GM12874 (cell line): ENCODE results near the gene APLF.

Experiments
- TF ChIP-seq, protein P1 (sequence below): IDR thresholded peaks from 2 replicates; pipeline ENCODE4 v1.5.1; 2011; ENCODE audit warnings: low read depth, mild to moderate bottlenecking, control low read depth, low read length, moderate library complexity; ENCODE audit not compliant: insufficient read depth

Gene APLF

DNA sequence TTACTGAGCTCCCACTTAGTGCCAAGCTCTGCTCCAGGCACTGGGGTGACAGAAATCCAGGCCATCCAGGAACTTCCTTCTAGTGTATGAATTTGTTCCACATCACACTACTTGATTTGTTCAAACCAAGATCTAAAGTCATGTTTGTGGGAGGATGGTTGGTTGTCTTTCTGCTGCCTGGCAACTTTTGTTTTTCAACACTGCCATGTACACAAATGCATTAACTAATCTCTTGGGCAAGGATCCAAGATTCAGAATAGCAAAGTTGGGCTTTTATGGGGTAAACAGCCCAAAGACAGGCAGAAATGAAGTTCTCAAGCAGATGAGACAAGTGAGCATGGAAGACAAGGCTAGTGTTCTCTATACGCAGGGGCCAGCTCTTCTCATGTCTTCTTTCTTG is 122.6 kb downstream of the APLF start:
- TF ChIP-seq, protein P1, sequence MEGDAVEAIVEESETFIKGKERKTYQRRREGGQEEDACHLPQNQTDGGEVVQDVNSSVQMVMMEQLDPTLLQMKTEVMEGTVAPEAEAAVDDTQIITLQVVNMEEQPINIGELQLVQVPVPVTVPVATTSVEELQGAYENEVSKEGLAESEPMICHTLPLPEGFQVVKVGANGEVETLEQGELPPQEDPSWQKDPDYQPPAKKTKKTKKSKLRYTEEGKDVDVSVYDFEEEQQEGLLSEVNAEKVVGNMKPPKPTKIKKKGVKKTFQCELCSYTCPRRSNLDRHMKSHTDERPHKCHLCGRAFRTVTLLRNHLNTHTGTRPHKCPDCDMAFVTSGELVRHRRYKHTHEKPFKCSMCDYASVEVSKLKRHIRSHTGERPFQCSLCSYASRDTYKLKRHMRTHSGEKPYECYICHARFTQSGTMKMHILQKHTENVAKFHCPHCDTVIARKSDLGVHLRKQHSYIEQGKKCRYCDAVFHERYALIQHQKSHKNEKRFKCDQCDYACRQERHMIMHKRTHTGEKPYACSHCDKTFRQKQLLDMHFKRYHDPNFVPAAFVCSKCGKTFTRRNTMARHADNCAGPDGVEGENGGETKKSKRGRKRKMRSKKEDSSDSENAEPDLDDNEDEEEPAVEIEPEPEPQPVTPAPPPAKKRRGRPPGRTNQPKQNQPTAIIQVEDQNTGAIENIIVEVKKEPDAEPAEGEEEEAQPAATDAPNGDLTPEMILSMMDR, result no peak

DNA sequence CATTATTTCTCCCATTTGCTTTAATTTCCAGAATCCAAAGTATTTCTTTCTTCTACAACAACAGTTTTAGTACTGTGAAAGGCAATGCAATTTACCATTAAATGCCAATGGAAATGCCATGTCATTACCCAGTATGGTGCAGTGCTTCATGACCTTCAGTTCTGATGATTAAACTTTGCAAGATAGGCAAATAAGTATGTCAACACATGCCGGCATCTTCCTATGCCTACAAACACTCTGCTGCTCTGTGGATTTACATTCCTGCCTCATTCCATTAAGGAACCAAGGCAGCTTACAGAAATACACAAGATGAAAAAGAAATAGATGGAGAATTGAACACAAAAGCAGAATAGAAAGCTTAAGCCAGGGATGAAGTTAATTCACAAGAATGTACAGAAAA is 123.3 kb downstream of the APLF start:
- TF ChIP-seq, protein P1, result no peak

DNA sequence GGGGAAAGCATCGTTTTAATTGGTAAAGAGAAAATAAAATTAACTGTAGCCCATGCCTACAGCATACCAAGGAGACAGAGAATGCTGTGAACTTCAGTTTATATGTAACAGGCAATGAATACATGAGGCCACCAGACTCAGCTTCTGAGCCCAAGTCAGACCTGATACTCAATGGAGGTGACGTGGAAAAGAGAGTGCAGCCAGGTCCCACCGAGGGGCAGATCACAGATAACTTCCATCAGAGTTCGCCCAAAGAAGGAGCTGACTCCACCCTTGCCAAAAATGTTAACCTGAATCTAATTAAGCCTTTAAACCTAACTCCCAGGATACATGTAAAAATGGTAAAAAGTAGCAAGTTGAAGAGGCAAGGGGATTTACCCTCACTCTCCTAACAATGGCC is 123.8 kb downstream of the APLF start:
- TF ChIP-seq, protein P1, result no peak

DNA sequence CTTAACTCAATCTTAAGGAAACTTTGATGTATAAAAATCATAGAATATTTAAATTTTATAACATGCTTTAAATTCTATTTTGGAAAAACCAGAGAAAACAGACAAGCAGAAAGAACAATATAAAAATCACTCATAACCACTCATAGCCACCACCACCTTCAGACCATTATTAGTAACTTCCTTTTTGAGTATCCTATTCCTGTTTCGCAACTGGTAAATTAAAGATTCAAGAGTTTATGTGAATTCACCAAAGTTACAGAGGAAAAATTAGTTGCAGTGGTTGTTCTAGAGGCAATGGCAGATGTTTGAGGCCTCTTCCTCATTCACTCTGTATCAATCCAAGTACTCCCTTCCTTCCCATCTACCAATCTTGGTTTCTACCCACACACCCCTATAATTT is 126.7 kb downstream of the APLF start:
- TF ChIP-seq, protein P1, result no peak

DNA sequence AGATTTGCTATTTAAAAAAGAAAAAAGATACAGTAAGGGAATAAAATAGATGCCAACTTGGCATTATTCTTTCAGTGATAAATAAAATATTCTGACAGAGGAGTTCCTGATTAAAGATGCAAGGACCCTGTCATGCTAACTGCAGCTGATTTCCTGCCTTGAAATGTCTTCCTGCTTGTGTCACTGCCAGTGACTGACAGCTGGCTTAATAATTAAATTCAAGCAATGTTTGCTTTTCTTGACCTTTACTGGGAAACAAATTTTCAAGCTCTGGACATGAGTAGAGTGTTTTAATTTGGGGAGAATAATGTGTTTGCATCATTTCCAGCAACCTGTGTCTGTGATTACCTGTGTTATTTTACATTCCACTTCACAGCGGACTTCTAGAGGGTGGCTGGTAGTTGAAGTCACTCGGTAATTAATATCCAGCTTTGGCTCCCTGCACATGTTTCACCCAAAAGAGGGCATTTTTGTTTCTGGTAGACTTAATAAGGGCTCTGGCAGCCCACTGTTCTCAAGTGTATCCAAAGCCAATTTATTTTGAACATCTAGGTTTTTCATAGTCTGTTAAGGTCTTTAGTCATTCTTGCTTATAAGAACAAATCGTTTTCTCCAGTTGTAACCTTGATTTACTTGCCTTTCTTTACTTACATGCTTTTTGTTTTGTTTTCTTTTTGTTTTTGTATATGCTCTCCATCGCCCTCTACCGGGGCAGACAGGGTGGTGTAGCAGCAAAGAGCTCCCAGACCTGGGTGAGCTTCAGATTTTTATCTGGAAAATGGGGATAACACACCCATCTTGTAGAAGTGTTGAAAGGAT is 127.5 kb downstream of the APLF start:
- TF ChIP-seq, protein P1, result peak; percentile 78

DNA sequence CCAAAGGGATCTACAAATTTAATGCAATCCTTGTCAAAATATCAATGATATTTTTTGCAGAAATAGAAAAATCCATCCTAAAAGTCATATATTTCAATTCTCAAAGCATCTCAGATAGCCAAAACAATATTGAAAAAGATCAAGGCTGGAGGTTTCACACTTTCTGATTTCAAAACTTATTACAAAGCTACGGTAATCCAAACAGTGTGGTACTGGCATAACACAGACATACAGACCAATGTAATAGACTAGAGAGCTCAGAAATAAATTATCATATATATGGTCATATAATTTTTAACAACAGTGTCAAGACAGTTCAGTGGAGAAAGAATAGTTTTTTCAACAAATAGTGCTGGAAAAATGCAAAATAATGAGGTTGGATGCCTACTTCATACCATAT is 135.7 kb downstream of the APLF start:
- TF ChIP-seq, protein P1, result no peak

DNA sequence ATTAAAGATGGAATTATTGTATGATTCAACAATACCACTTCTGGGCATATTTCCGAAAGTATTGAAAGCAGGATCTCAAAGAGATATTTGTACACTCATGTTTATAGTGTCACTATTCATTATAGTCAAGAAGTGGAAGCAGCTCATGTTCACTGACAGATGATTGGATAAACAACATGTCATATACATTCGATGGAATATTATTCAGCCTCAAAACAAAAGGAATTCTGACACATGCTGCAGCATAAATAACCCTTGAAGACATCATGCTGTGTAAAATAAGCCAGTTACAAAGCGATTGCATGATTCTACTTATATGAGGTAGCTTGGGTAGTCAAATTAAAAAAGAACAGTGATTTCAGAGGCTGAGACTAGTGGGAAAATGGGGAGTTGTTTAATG is 136.7 kb downstream of the APLF start:
- TF ChIP-seq, protein P1, result no peak

DNA sequence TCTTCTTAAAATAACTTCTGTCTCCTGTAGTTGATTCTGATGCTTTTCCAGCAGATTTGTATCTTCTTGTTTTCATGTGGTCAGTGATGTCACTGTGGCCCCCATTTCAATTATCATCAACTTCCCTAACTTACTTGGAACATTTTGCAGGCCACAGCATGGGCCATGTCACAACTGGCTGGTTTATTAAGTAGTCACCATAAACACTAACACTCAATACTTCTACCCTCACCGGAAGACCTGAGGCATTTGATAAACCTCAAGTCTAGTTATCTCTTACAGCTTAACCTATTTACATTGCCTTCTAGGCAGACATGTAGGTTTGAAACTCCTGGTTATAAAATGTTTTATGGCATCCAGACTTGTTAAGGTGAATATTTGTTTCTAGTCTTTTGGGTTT is 138.6 kb downstream of the APLF start:
- TF ChIP-seq, protein P1, result no peak
